HepG2 (cell line): ENCODE results near the gene ZNF669.
"Not testable (repeated sequence)": the region's sequence is repeated elsewhere in the genome, so short reads cannot be mapped to it uniquely, and the experiment has no call there.

ENCODE experiments used
- ADNP ChIP-seq: sonication (generic); formaldehyde crosslinking; IDR thresholded peaks from 2 replicates; pipeline ENCODE4 v1.4.0; 2020; ENCODE audit warnings: missing genetic modification reagents
- ATF6 ChIP-seq: sonication (generic); formaldehyde crosslinking; conservative IDR thresholded peaks from 2 replicates; pipeline ENCODE4 v1.4.0; 2020; ENCODE audit warnings: missing genetic modification reagents
- CHD2 ChIP-seq: IDR thresholded peaks from 2 replicates; pipeline ENCODE4 v1.6.1; 2011; ENCODE audit warnings: low read depth, low read length, improper control_type of control experiment
- FOXM1 ChIP-seq: sonication (generic); formaldehyde crosslinking; IDR thresholded peaks from 2 replicates; pipeline ENCODE4 v1.5.0; 2020; ENCODE audit warnings: missing genetic modification reagents
- GFI1 ChIP-seq: sonication (generic); formaldehyde crosslinking; IDR thresholded peaks from 2 replicates; pipeline ENCODE4 v1.5.0; 2020; ENCODE audit warnings: missing genetic modification reagents, mild to moderate bottlenecking, borderline replicate concordance
- MAX ChIP-seq: IDR thresholded peaks from 2 replicates; pipeline ENCODE4 v1.6.1; 2012; ENCODE audit warnings: inconsistent platforms
- NCOA5 ChIP-seq: sonication (generic); formaldehyde crosslinking; IDR thresholded peaks from 2 replicates; pipeline ENCODE4 v1.4.0; 2020; ENCODE audit warnings: missing genetic modification reagents
- NPAS2 ChIP-seq: sonication (generic); formaldehyde crosslinking; IDR thresholded peaks from 2 replicates; pipeline ENCODE4 v1.8.0; 2022; ENCODE audit warnings: mild to moderate bottlenecking, missing genetic modification reagents, borderline replicate concordance
- SMARCC2 ChIP-seq: fragments of 450-650 bp; IDR thresholded peaks from 2 replicates; pipeline ENCODE4 v1.6.1; 2017; ENCODE audit warnings: antibody characterized with exemption, mild to moderate bottlenecking
- UBTF ChIP-seq: sonication (generic); formaldehyde crosslinking; IDR thresholded peaks from 2 replicates; pipeline ENCODE4 v1.4.0; 2020; ENCODE audit warnings: mild to moderate bottlenecking, missing genetic modification reagents
- USF2 ChIP-seq, 2 experiments: sonication (generic) in 1 of 2; formaldehyde crosslinking in 1 of 2; IDR thresholded peaks; 2 replicates each; pipeline versions ENCODE4 v1.5.1 to v1.6.1; 2011 to 2020; ENCODE audit warnings: borderline replicate concordance in 1 of 2, low read depth in 1 of 2, low read length in 1 of 2, mild to moderate bottlenecking in 1 of 2, missing genetic modification reagents in 1 of 2, moderate library complexity in 1 of 2
- ZNF512B ChIP-seq: sonication (generic); formaldehyde crosslinking; IDR thresholded peaks from 2 replicates; pipeline ENCODE4 v1.5.1; 2020; ENCODE audit warnings: missing genetic modification reagents, mild to moderate bottlenecking, borderline replicate concordance
- ZNF776 ChIP-seq: sonication (generic); formaldehyde crosslinking; IDR thresholded peaks from 2 replicates; pipeline ENCODE4 v1.4.0; 2020; ENCODE audit warnings: mild to moderate bottlenecking, missing genetic modification reagents

GRCh38 chr1:247139557-247139956 lies 35.4 kb upstream of the ZNF669 start:
- not testable (repeated sequence) for TF ChIP-seq NPAS2; GFI1 (CRISPR knock-in tag); CHD2; UBTF (CRISPR knock-in tag); MAX; ZNF512B (CRISPR knock-in tag); FOXM1 (CRISPR knock-in tag); NCOA5 (CRISPR knock-in tag); ZNF776 (CRISPR knock-in tag); USF2 (IDR thresholded peaks at IDR 0.05; ENCODE audit: low read depth, low read length); USF2 (CRISPR knock-in tag; IDR thresholded peaks at IDR 0.05; ENCODE audit: borderline replicate concordance); ADNP (CRISPR knock-in tag); SMARCC2; ATF6 (CRISPR knock-in tag)
